Breast epithelium (tissue), 3 donors: Measurements from ENCODE around the gene NINJ1.

Experiments
- CTCF ChIP-seq, 3 donors: fragments of 450-650 bp; IDR thresholded peaks; one replicate each; pipeline ENCODE4 v1.5.1; 2016 to 2017; ENCODE audit warnings: antibody characterized with exemption in 3 of 3, mild to moderate bottlenecking in 3 of 3, moderate library complexity in 3 of 3
- POLR2A ChIP-seq: fragments of 450-650 bp; IDR thresholded peaks from one replicate; pipeline ENCODE4 v1.6.1; 2016; ENCODE audit warnings: antibody characterized with exemption, mild to moderate bottlenecking, moderate library complexity
- POLR2AphosphoS5 ChIP-seq, 3 donors: sonication (generic); formaldehyde crosslinking; IDR thresholded peaks; one replicate each; pipeline ENCODE4 v1.6.1; 2017; ENCODE audit warnings: antibody characterized with exemption in 3 of 3

GRCh38 chr9:93137362-93137761 lies 3.3 kb upstream of the NINJ1 start:
- TF ChIP-seq CTCF (IDR thresholded peaks at IDR 0.05) (no peak), POLR2A (no peak), POLR2AphosphoS5 (IDR thresholded peaks at IDR 0.05) (no peak)
